ENCODE data around the gene B4GALNT1. TPM values are rescaled to one million over a fixed set of nuclear protein-coding genes. Genes with fewer than 3 reads are reported as not detected.
"Not testable (repeated sequence)": the region's sequence is repeated elsewhere in the genome, so short reads cannot be mapped to it uniquely, and the experiment has no call there.

The B4GALNT1 gene
- polyA plus RNA-seq (ENCODE audit: low read depth in 6 of 6), result not detected

- Mint-ChIP-seq H3K9me3 (no peaks in the 10 kb centered on the region), H3K36me3 (no peaks in the 10 kb centered on the region), H3K4me1 (peaks cover 10 to 22% (median 11%) of the 10 kb centered on the region in 3 donors), H3K4me3 (peak within 1 kb of the TSS; percentile 18 to 80 (median 71)), H3K27ac (peak within 1 kb of the TSS in 3 of 6 donors; percentile 42 to 95 (median 75)), H3K27me3 (peaks cover 29 to 66% (median 50%) of the 10 kb centered on the region in 3 donors)
- DNase-seq, result peak; percentile 65
- ATAC-seq (ENCODE audit: low read depth in 2 of 2), result peak; percentile 81 to 83
These were observed at the start of gene B4GALNT1 for GRCh38 chr12:57632958-57633840. Gene B4GALNT1 (minus strand): TSS chr12:57633201. CDS start chr12:57632132, 1,069 bp downstream.

DNA sequence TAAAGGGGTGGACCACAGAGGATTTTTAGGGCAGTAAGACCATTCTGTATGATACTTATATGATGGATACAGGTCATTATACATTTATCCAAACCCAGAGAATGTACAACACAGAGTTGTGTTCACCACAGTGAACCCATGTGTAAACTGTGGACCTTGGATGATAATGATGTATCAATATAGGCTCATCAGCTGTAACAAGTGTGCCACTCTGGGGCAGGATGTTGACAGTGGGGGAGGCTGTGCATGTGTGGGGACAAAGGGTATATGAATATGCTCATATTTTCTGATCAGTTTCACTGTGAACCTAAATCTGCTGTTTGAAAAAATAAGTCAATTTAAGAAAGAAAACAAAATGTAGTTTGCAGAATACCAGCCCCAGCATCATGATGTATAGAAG lies 46.7 kb upstream of the B4GALNT1 start:
- DNase-seq (no peak), ATAC-seq (ENCODE audit: low read depth in 2 of 2) (no peak)
- Mint-ChIP-seq H3K4me1 (no peaks in the 10 kb centered on the region), H3K4me3 (no peak overlapping the region), H3K27ac (no peak overlapping the region), H3K27me3 (peaks cover 22 to 33% (median 24%) of the 10 kb centered on the region in 3 donors), H3K9me3 (peaks cover 2 to 19% (median 11%) of the 10 kb centered on the region in 7 donors), H3K36me3 (peaks cover 4 to 11% of the 10 kb centered on the region in 2 donors)

- ATAC-seq (ENCODE audit: low read depth in 2 of 2); H3K27ac Mint-ChIP-seq; H3K4me3 Mint-ChIP-seq; H3K4me1 Mint-ChIP-seq; DNase-seq: not testable (repeated sequence)
- Mint-ChIP-seq H3K27me3 (peaks cover 17 to 31% (median 19%) of the 10 kb centered on the region in 3 donors), H3K36me3 (peaks cover 4 to 11% of the 10 kb centered on the region in 2 donors), H3K9me3 (peaks cover 2 to 19% (median 11%) of the 10 kb centered on the region in 7 donors)
These were observed 44.9 kb upstream of the B4GALNT1 start for GRCh38 chr12:57677947-57678346.

DNA sequence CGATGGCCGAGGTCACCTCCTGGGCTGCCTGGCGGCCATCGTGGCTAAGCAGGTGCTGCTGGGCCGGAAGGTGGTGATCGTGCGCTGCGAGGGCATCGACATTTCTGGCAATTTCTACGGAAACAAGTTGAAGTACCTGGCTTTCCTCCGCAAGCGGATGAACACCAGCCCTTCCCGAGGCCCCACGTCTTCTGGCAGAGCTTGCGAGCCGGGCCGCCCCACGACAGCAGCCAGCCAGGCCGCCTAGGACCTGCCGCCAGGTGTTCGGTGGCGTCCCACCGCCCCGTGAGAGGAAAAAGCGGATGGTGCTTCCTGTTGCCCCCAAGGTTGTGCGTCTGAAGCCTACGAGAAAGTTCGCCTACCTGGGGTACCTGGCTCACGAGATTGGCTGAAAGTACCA lies 41.7 kb upstream of the B4GALNT1 start:
- Mint-ChIP-seq H3K27ac (no peak overlapping the region), H3K9me3 (peaks cover 0 to 4% (median 0%) of the 10 kb centered on the region in 7 donors), H3K27me3 (peaks cover 12 to 34% (median 17%) of the 10 kb centered on the region in 3 donors), H3K4me1 (no peaks in the 10 kb centered on the region), H3K36me3 (no peaks in the 10 kb centered on the region), H3K4me3 (no peak overlapping the region)
- ATAC-seq (ENCODE audit: low read depth in 2 of 2) (no peak), DNase-seq (no peak)

DNA sequence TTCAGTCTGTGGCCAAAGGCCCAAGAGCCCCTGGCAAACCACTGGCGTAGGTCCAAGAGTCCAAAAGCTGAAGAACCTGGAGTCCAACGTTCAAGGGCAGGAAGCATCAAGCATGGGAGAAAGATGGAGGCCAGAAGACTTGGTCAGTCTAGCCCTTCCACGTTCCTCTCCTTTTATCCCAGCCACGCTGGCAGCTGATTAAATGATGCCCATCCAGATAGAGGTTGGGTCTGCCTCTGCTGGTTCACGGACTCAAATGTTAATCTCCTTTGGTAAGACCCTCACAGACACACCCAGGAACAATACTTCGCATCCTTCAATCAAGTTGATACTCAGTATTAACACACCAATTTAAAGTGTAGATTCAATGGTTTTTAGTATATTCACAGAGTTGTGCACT lies 39.8 kb upstream of the B4GALNT1 start:
- Mint-ChIP-seq H3K4me3 (no peak overlapping the region), H3K27ac (no peak overlapping the region), H3K36me3 (no peaks in the 10 kb centered on the region), H3K27me3 (peaks cover 17 to 46% (median 20%) of the 10 kb centered on the region in 3 donors), H3K9me3 (peaks cover 0 to 2% (median 0%) of the 10 kb centered on the region in 7 donors), H3K4me1 (no peaks in the 10 kb centered on the region)
- no peak for ATAC-seq (ENCODE audit: low read depth in 2 of 2)
- no peak for DNase-seq

DNA sequence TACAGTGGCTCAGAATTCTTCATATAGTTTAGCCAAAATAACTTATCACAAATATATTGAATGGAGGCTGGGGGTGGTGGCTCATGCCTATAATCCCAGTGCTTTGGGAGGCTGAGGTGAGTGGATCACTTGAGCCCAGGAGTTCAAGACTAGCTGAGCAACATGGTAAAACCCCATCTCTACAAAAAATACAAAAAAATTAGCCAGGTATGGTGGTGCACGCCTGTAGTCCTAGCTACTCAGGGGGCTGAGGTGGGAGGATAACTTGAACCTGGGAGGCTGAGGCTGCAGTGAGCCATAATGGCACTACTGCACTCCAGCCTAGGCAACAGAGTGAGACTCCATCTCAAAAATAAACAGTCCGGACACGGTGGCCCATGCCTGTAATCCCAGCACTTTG lies 38.8 kb upstream of the B4GALNT1 start:
- H3K27ac Mint-ChIP-seq; H3K4me3 Mint-ChIP-seq; ATAC-seq (ENCODE audit: low read depth in 2 of 2); H3K36me3 Mint-ChIP-seq; DNase-seq; H3K9me3 Mint-ChIP-seq; H3K4me1 Mint-ChIP-seq: not testable (repeated sequence)
- peaks cover 17 to 42% (median 20%) of the 10 kb centered on the region in 3 donors for H3K27me3 Mint-ChIP-seq

DNA sequence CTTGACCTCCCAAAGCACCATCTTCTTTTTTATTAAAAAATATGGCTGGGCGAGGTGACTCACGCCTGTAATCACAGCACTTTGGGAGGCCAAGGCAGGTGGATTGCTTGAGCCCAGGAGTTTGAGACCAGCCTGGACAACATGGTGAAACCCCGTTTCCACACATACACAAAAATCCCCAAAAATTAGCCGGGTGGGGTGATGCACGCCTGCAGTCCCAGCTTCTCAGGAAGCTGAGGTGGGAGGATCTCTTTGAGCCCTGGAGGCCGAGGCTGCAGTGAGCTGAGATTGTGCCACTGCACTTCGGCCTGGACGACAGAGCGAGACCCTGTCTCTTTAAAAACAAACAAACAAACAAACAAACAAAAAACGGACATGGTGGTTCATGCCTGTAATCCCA lies 36.7 kb upstream of the B4GALNT1 start:
- not testable (repeated sequence) for H3K27ac Mint-ChIP-seq; H3K36me3 Mint-ChIP-seq; H3K4me3 Mint-ChIP-seq; H3K9me3 Mint-ChIP-seq; DNase-seq; H3K4me1 Mint-ChIP-seq; ATAC-seq (ENCODE audit: low read depth in 2 of 2)
- H3K27me3 Mint-ChIP-seq, result peaks cover 12 to 41% (median 13%) of the 10 kb centered on the region in 3 donors

GRCh38 chr12:57666897-57667296 lies 33.9 kb upstream of the B4GALNT1 start:
- no peak for ATAC-seq (ENCODE audit: low read depth in 2 of 2)
- H3K36me3 Mint-ChIP-seq, result no peaks in the 10 kb centered on the region
- no peak overlapping the region for H3K4me3 Mint-ChIP-seq
- no peak overlapping the region for H3K27ac Mint-ChIP-seq
- no peaks in the 10 kb centered on the region for H3K4me1 Mint-ChIP-seq
- peaks cover 5 to 28% (median 8%) of the 10 kb centered on the region in 3 donors for H3K27me3 Mint-ChIP-seq
- H3K9me3 Mint-ChIP-seq, result peaks cover 0 to 2% (median 0%) of the 10 kb centered on the region in 7 donors
- no peak for DNase-seq

GRCh38 chr12:57665066-57665820 lies 32.2 kb upstream of the B4GALNT1 start:
- ATAC-seq (ENCODE audit: low read depth in 2 of 2); DNase-seq; H3K27ac Mint-ChIP-seq; H3K4me3 Mint-ChIP-seq; H3K9me3 Mint-ChIP-seq; H3K36me3 Mint-ChIP-seq; H3K4me1 Mint-ChIP-seq: not testable (repeated sequence)
- peaks cover 5 to 22% (median 8%) of the 10 kb centered on the region in 3 donors for H3K27me3 Mint-ChIP-seq

GRCh38 chr12:57661376-57661775 lies 28.4 kb upstream of the B4GALNT1 start:
- H3K9me3 Mint-ChIP-seq, result peaks cover 0 to 12% (median 6%) of the 10 kb centered on the region in 7 donors
- ATAC-seq (ENCODE audit: low read depth in 2 of 2) (no peak), DNase-seq (no peak)
- peaks cover 0 to 20% (median 16%) of the 10 kb centered on the region in 3 donors for H3K27me3 Mint-ChIP-seq
- no peak overlapping the region for H3K4me3 Mint-ChIP-seq
- no peaks in the 10 kb centered on the region for H3K4me1 Mint-ChIP-seq
- H3K27ac Mint-ChIP-seq, result no peak overlapping the region
- no peaks in the 10 kb centered on the region for H3K36me3 Mint-ChIP-seq

- DNase-seq (no peak), ATAC-seq (ENCODE audit: low read depth in 2 of 2) (no peak)
- no peak overlapping the region for H3K27ac Mint-ChIP-seq
- H3K27me3 Mint-ChIP-seq, result peaks cover 0 to 24% (median 16%) of the 10 kb centered on the region in 3 donors
- no peak overlapping the region for H3K4me3 Mint-ChIP-seq
- H3K36me3 Mint-ChIP-seq, result no peaks in the 10 kb centered on the region
- H3K9me3 Mint-ChIP-seq, result peaks cover 0 to 18% (median 13%) of the 10 kb centered on the region in 7 donors
- H3K4me1 Mint-ChIP-seq, result no peaks in the 10 kb centered on the region
These were observed 25.9 kb upstream of the B4GALNT1 start for GRCh38 chr12:57658890-57659289.

GRCh38 chr12:57657744-57658143 lies 24.7 kb upstream of the B4GALNT1 start:
- peaks cover 0 to 24% (median 15%) of the 10 kb centered on the region in 7 donors for H3K9me3 Mint-ChIP-seq
- DNase-seq (no peak), ATAC-seq (ENCODE audit: low read depth in 2 of 2) (no peak)
- H3K27ac Mint-ChIP-seq, result no peak overlapping the region
- peaks cover 0 to 24% (median 16%) of the 10 kb centered on the region in 3 donors for H3K27me3 Mint-ChIP-seq
- no peaks in the 10 kb centered on the region for H3K4me1 Mint-ChIP-seq
- no peak overlapping the region for H3K4me3 Mint-ChIP-seq
- no peaks in the 10 kb centered on the region for H3K36me3 Mint-ChIP-seq

- not testable (repeated sequence) for DNase-seq; ATAC-seq (ENCODE audit: low read depth in 2 of 2); H3K4me1 Mint-ChIP-seq; H3K27ac Mint-ChIP-seq; H3K4me3 Mint-ChIP-seq; H3K36me3 Mint-ChIP-seq
- peaks cover 0 to 26% (median 13%) of the 10 kb centered on the region in 7 donors for H3K9me3 Mint-ChIP-seq
- H3K27me3 Mint-ChIP-seq, result peaks cover 0 to 24% (median 16%) of the 10 kb centered on the region in 3 donors
These were observed 23.4 kb upstream of the B4GALNT1 start for GRCh38 chr12:57656408-57656807.
